ENCODE data around the gene RGL3. TPM values are rescaled to one million over a fixed set of nuclear protein-coding genes. Genes with fewer than 3 reads are reported as not detected.

RGL3 gene
- total RNA-seq, 1 experiment from 2014 or later = 53.1 TPM

- peaks cover 7% of the 10 kb centered on the region for H3K4me1 Mint-ChIP-seq (ENCODE audit: low read depth, unreplicated experiment)
- DNase-seq = no peak
- no peaks in the 10 kb centered on the region for H3K9me3 Mint-ChIP-seq (ENCODE audit: unreplicated experiment)
- no peaks in the 10 kb centered on the region for H3K4me1 ChIP-seq
- H3K4me3 Mint-ChIP-seq (ENCODE audit: unreplicated experiment) = no peak overlapping the region
- H3K27me3 ChIP-seq (replicated peaks; ENCODE audit: control insufficient read depth, insufficient read depth, low read length) = no peaks in the 10 kb centered on the region
- ChIA-PET CTCF (no interaction called here), POLR2A (no interaction called here)
- H3K4me3 ChIP-seq (ENCODE audit: low read depth, low read length) = no peak overlapping the region
- intact Hi-C loops (cut with micrococcal nuclease; ENCODE audit: unreplicated experiment) = no loop called here
- H3K36me3 Mint-ChIP-seq (ENCODE audit: insufficient read depth, unreplicated experiment) = peaks cover 11% of the 10 kb centered on the region
- no TSS peak for BruUV-seq (replicated peaks)
- no peak for TF ChIP-seq CTCF (IDR thresholded peaks at IDR 0.05; ENCODE audit: insufficient read depth in 1 of 2, low read depth in 1 of 2, low read length in 1 of 2, severe bottlenecking in 1 of 2, unreplicated experiment in 1 of 2)
- no peaks in the 10 kb centered on the region for H3K9me3 ChIP-seq
- no peaks in the 10 kb centered on the region for H3K27me3 Mint-ChIP-seq (ENCODE audit: insufficient read depth, unreplicated experiment)
- no peaks in the 10 kb centered on the region for H3K36me3 ChIP-seq (ENCODE audit: control insufficient read depth, insufficient read depth, low read length)
- H3K27ac Mint-ChIP-seq (ENCODE audit: unreplicated experiment) = no peak overlapping the region
Measured at GRCh38 chr19:11365557-11366117, 53.5 kb downstream of the RGL3 start.

GRCh38 chr19:11364935-11365334 is 54.2 kb downstream of the RGL3 start:
- Mint-ChIP-seq H3K9me3 (ENCODE audit: unreplicated experiment) (no peaks in the 10 kb centered on the region), H3K4me1 (ENCODE audit: low read depth, unreplicated experiment) (peaks cover 7% of the 10 kb centered on the region), H3K36me3 (ENCODE audit: insufficient read depth, unreplicated experiment) (peaks cover 6% of the 10 kb centered on the region), H3K27me3 (ENCODE audit: insufficient read depth, unreplicated experiment) (no peaks in the 10 kb centered on the region), H3K27ac (ENCODE audit: unreplicated experiment) (no peak overlapping the region), H3K4me3 (ENCODE audit: unreplicated experiment) (no peak overlapping the region)
- H3K4me3 ChIP-seq (ENCODE audit: low read depth, low read length) = no peak overlapping the region
- no peaks in the 10 kb centered on the region for H3K36me3 ChIP-seq (ENCODE audit: control insufficient read depth, insufficient read depth, low read length)
- no peak for TF ChIP-seq CTCF (IDR thresholded peaks at IDR 0.05; ENCODE audit: insufficient read depth in 1 of 2, low read depth in 1 of 2, low read length in 1 of 2, severe bottlenecking in 1 of 2, unreplicated experiment in 1 of 2)
- H3K4me1 ChIP-seq = no peaks in the 10 kb centered on the region
- POLR2A ChIA-PET = no interaction called here
- CTCF ChIA-PET = no interaction called here
- no peaks in the 10 kb centered on the region for H3K9me3 ChIP-seq
- no peak for DNase-seq
- BruUV-seq (replicated peaks) = no TSS peak
- no peaks in the 10 kb centered on the region for H3K27me3 ChIP-seq (replicated peaks; ENCODE audit: control insufficient read depth, insufficient read depth, low read length)
- intact Hi-C loops (cut with micrococcal nuclease; ENCODE audit: unreplicated experiment) = no loop called here

GRCh38 chr19:11364296-11364904 is 54.7 kb downstream of the RGL3 start:
- Histone ChIP-seq H3K27me3 (replicated peaks; ENCODE audit: control insufficient read depth, insufficient read depth, low read length) (no peaks in the 10 kb centered on the region), H3K9me3 (no peaks in the 10 kb centered on the region), H3K4me1 (no peaks in the 10 kb centered on the region), H3K4me3 (ENCODE audit: low read depth, low read length) (no peak overlapping the region), H3K36me3 (ENCODE audit: control insufficient read depth, insufficient read depth, low read length) (no peaks in the 10 kb centered on the region)
- no TSS peak for BruUV-seq (replicated peaks)
- TF ChIP-seq CTCF (IDR thresholded peaks at IDR 0.05; ENCODE audit: insufficient read depth in 1 of 2, low read depth in 1 of 2, low read length in 1 of 2, severe bottlenecking in 1 of 2, unreplicated experiment in 1 of 2) = no peak
- ChIA-PET POLR2A (no interaction called here), CTCF (interaction anchor here (0.7 kb wide), 1 partner anchor 180 kb away, joined by 3 read pairs; no protein-coding TSS in a partner anchor)
- intact Hi-C loops (cut with micrococcal nuclease; ENCODE audit: unreplicated experiment) = no loop called here
- Mint-ChIP-seq H3K4me1 (ENCODE audit: low read depth, unreplicated experiment) (peaks cover 7% of the 10 kb centered on the region), H3K27me3 (ENCODE audit: insufficient read depth, unreplicated experiment) (no peaks in the 10 kb centered on the region), H3K4me3 (ENCODE audit: unreplicated experiment) (no peak overlapping the region), H3K36me3 (ENCODE audit: insufficient read depth, unreplicated experiment) (peaks cover 3% of the 10 kb centered on the region), H3K27ac (ENCODE audit: unreplicated experiment) (no peak overlapping the region), H3K9me3 (ENCODE audit: unreplicated experiment) (no peaks in the 10 kb centered on the region)
- DNase-seq = no peak
